GM19438 (cell line): ENCODE data around the gene F7.

Source experiments
- ATAC-seq: cut with Tn5 transposase; IDR thresholded peaks from one replicate; pipeline ENCODE4 v1.9.1; 2021; ENCODE audit warnings: low read depth; ENCODE audit not compliant: unreplicated experiment

Gene F7

GRCh38 chr13:113166681-113167080 lies 61.1 kb downstream of the F7 start:
- no peak for ATAC-seq

GRCh38 chr13:113167155-113167554 lies 61.6 kb downstream of the F7 start:
- ATAC-seq, result no peak

GRCh38 chr13:113167575-113167974 lies 62.0 kb downstream of the F7 start:
- no peak for ATAC-seq

- no peak for ATAC-seq
Observed at GRCh38 chr13:113168211-113168610, 62.6 kb downstream of the F7 start.

DNA sequence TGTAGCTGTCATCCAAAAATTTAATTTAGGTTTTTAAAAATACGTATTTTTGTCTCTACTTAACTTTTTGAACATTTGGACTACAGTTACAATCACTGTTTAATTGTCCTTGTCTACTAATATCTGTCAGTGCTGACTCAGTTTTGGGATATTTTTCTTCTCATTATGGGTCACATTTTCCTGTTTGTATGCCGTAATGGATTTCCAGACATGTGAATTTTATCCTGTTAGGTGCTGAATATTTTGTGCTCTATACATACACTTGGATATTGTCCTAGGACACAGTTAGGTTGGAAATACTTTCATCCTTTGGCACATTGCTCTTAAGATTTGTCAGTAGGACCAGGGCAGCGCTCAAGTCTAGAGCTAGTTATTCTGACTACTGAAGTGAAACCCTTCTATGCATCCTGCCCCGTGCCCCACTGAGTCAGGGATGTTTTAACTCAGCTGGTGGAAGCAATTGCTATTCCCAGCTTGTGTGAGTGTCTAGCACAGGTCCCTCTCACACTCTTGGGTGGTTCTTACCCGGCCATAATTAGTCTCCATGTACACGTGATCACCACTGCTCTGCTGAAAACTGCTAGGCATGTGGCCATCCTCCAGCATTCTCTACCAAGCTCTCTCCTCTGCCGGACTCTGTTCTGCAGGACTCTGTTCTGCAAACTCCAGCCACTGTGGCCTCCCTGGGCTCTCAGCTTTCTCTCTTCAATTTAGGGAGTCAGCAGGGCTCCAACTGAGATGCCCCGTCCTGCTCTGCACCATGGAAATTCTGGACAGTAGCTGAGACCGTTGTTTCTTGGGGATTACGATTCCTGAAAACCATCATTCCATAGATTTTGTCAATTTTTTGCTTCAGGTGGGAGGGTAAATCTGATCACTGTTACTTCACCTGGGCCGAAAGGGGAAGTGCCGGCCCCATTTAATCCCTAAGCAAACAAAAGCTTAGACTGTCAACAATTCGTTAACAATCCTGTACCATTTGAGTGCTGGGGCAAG lies 64.0 kb downstream of the F7 start:
- ATAC-seq, result no peak
